Measurements from ENCODE around the gene IL22RA2. TPM values are rescaled to one million over a fixed set of nuclear protein-coding genes. Genes with fewer than 3 reads are reported as not detected.

IL22RA2 gene
- total RNA-seq, 1 experiment from 2014 or later: not detected

DNA sequence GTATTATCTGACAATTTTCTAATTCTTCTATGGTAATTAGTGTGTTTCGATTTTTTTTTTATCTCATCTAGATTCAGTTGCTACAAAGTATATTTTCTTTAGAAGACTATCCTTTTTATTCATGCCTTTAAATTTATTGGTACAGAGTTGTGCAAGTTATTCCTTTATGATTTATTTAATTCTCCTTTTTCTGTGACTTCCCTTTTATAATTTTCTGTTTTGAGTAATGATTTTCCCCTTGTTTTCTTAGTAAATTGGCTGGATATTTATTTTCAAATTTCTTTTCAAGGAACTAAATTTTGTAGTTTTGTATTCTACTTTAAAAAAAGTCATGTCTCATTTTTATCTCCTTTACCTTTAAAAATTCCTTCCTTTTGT, 2.4 kb upstream of the IL22RA2 start:
- CTCF ChIA-PET: no interaction called here

DNA sequence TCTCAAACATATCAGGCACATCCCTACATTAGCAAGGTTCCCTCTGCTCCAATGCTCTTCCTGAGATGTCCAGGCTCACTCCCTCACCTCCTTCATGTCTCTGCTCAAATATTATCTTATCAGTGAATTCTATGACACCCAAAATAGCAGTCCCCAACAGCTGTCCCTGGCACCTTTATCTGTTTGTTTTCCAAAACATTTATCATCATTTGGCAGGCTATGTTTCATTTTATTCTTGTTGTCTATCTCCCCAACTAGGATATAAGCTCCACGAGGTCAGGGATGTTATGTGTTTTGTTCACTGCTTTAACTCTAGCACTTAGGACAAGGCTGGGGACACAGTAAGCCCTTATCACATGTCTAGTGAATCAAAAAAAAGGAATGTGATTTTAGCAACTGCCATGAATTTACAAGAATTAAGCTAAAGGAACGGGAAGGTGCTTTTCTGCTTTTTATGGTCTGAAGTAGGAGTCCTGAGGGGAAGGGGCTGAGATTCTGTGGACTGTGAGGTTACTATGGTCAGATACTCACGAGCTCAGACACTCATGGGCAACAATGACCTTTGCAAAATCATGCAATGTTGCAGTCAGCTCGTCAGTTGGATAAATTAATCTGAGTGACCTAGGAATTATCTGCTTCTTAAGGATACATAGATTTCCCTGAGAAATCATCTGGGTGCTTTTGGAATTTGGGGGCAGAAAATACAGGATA, 1.9 kb upstream of the IL22RA2 start:
- Mint-ChIP-seq H3K4me3 (no peak overlapping the region), H3K27ac (no peak overlapping the region), H3K36me3 (peaks cover 42% of the 10 kb centered on the region), H3K27me3 (ENCODE audit: low read depth) (peaks cover 10% of the 10 kb centered on the region), H3K4me1 (peaks cover 26% of the 10 kb centered on the region), H3K9me3 (peaks cover 66% of the 10 kb centered on the region)
- TF ChIP-seq MXD4 (CRISPR knock-in tag; IDR thresholded peaks at IDR 0.05; ENCODE audit: borderline replicate concordance) (no peak), SMAD4 (CRISPR knock-in tag; IDR thresholded peaks at IDR 0.05) (no peak), ZNF263 (CRISPR knock-in tag; IDR thresholded peaks at IDR 0.05; ENCODE audit: low read depth) (no peak), NR3C1 (CRISPR knock-in tag; conservative IDR thresholded peaks at IDR 0.05; ENCODE audit: low read depth) (no peak)
- TF ChIP-seq, protein P1, sequence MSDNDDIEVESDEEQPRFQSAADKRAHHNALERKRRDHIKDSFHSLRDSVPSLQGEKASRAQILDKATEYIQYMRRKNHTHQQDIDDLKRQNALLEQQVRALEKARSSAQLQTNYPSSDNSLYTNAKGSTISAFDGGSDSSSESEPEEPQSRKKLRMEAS (CRISPR knock-in tag; IDR thresholded peaks at IDR 0.05): no peak
- TF ChIP-seq, protein P2, sequence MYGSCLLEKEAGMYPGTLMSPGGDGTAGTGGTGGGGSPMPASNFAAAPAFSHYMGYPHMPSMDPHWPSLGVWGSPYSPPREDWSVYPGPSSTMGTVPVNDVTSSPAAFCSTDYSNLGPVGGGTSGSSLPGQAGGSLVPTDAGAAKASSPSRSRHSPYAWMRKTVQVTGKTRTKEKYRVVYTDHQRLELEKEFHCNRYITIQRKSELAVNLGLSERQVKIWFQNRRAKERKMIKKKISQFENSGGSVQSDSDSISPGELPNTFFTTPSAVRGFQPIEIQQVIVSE (CRISPR knock-in tag; IDR thresholded peaks at IDR 0.05; ENCODE audit: borderline replicate concordance): no peak
- TF ChIP-seq, protein P3, sequence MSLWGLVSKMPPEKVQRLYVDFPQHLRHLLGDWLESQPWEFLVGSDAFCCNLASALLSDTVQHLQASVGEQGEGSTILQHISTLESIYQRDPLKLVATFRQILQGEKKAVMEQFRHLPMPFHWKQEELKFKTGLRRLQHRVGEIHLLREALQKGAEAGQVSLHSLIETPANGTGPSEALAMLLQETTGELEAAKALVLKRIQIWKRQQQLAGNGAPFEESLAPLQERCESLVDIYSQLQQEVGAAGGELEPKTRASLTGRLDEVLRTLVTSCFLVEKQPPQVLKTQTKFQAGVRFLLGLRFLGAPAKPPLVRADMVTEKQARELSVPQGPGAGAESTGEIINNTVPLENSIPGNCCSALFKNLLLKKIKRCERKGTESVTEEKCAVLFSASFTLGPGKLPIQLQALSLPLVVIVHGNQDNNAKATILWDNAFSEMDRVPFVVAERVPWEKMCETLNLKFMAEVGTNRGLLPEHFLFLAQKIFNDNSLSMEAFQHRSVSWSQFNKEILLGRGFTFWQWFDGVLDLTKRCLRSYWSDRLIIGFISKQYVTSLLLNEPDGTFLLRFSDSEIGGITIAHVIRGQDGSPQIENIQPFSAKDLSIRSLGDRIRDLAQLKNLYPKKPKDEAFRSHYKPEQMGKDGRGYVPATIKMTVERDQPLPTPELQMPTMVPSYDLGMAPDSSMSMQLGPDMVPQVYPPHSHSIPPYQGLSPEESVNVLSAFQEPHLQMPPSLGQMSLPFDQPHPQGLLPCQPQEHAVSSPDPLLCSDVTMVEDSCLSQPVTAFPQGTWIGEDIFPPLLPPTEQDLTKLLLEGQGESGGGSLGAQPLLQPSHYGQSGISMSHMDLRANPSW (CRISPR knock-in tag; conservative IDR thresholded peaks at IDR 0.05; ENCODE audit: low read depth): no peak
- TF ChIP-seq, protein P4, sequence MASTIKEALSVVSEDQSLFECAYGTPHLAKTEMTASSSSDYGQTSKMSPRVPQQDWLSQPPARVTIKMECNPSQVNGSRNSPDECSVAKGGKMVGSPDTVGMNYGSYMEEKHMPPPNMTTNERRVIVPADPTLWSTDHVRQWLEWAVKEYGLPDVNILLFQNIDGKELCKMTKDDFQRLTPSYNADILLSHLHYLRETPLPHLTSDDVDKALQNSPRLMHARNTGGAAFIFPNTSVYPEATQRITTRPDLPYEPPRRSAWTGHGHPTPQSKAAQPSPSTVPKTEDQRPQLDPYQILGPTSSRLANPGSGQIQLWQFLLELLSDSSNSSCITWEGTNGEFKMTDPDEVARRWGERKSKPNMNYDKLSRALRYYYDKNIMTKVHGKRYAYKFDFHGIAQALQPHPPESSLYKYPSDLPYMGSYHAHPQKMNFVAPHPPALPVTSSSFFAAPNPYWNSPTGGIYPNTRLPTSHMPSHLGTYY (CRISPR knock-in tag; IDR thresholded peaks at IDR 0.05): no peak
- TF ChIP-seq, protein P5, sequence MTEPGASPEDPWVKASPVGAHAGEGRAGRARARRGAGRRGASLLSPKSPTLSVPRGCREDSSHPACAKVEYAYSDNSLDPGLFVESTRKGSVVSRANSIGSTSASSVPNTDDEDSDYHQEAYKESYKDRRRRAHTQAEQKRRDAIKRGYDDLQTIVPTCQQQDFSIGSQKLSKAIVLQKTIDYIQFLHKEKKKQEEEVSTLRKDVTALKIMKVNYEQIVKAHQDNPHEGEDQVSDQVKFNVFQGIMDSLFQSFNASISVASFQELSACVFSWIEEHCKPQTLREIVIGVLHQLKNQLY (CRISPR knock-in tag; IDR thresholded peaks at IDR 0.05): no peak
- ATAC-seq: no peak
- POLR2A ChIA-PET: no interaction called here
- CTCF ChIA-PET: no interaction called here
- DNase-seq (ENCODE audit: low spot score): no peak

More for the DNA sequence above, 2.4 kb upstream of the IL22RA2 start:
- TF ChIP-seq RELA (CRISPR knock-in tag; IDR thresholded peaks at IDR 0.05; ENCODE audit: borderline replicate concordance) (no peak), GRHL2 (CRISPR knock-in tag; IDR thresholded peaks at IDR 0.05; ENCODE audit: insufficient replicate concordance, severe bottlenecking) (no peak)
- Mint-ChIP-seq H3K27ac (no peak overlapping the region), H3K36me3 (peaks cover 42% of the 10 kb centered on the region), H3K4me1 (peaks cover 20% of the 10 kb centered on the region), H3K9me3 (peaks cover 66% of the 10 kb centered on the region), H3K4me3 (no peak overlapping the region), H3K27me3 (ENCODE audit: low read depth) (peaks cover 8% of the 10 kb centered on the region)
- no peak for ATAC-seq
- DNase-seq (ENCODE audit: low spot score): no peak
- POLR2A ChIA-PET: no interaction called here

DNA sequence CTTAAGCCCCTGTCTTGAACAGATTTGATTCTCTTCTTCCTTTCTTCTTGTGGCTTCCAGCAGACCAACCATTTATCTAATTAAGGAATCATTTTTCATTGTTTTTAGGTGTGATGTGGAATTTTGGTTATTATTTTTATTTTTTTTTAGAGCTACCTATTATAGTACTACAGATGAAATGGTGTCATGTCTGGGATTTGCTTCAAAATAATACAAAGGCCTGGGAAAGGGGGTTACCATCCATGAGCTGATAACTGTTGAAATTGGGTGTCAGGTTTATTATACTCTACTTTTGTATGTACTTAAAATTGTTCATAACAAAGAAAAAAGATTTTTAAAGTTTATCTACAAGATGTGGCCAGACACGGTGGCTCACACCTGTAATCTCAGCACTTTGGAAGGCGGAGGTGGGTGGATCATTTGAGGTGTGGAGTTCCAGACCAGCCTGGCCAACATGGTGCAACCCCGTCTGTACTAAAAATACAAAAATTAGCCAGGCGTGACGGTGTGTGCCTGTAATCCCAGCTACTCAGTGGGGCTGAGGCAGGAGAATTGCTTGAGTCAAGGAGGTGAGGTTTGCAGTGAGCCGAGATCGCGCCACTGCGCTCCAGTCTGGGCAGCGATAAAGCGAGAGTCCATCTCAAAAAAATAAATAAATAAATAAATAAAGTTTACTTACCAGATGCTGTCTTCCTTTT, 561 bp downstream of the IL22RA2 start:
- Mint-ChIP-seq H3K36me3 (peaks cover 45% of the 10 kb centered on the region), H3K4me3 (no peak overlapping the region), H3K27ac (no peak overlapping the region), H3K27me3 (ENCODE audit: low read depth) (peaks cover 14% of the 10 kb centered on the region), H3K9me3 (peaks cover 74% of the 10 kb centered on the region), H3K4me1 (peaks cover 28% of the 10 kb centered on the region)
- POLR2A ChIA-PET: no interaction called here
- ATAC-seq: no peak
- no peak for DNase-seq (ENCODE audit: low spot score)
- CTCF ChIA-PET: no interaction called here
- no peak for TF ChIP-seq CREM (CRISPR knock-in tag; IDR thresholded peaks at IDR 0.05)

Measured in WTC11 (cell line).